ENCODE data around the gene COX6A1. TPM values are rescaled to one million over a fixed set of nuclear protein-coding genes. Genes with fewer than 3 reads are reported as not detected.
A peak's percentile ranks its signal among the peaks of the same experiment; 100 is the strongest.

COX6A1 gene
- total RNA-seq, 1 experiment from 2014 or later, result 464 TPM

DNA sequence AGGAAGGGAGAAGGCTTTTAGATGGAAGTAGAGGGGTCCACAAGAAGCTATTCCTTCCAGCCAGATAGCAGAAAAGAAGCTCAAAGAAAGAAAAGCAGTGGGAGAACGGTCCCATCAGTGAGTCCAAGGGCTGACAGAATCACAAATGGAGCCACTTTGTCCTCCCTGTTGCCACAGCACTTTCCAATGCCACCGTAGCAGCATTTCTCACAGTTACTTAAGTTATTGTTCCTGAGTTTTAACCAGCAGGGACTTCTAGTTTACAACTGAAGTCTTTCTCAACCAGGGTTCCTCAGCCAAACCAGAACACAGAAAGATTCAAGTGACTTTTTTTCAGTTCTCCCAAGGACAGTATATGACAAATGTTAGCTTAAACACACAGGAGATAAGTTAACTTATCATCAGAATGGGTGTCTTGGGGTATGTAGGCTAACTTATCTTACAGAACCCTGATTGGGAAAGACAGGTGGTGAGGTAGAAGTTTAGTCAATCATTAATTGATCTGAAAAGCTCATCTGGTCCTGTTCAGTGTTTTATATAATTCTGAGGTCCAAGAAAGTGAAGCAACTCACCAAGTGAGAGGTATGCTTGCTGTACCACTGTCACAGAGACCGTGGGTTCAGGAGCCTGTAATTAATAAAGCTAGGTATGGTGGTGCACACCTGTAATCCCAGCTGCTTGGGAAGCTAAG is 15.3 kb downstream of the COX6A1 start (continued):
- TF ChIP-seq ZNF274 (IDR thresholded peaks at IDR 0.05; ENCODE audit: low read depth, low read length) (no peak), RAD21 (IDR thresholded peaks at IDR 0.05; ENCODE audit: low read depth) (no peak), EZH2 (IDR thresholded peaks at IDR 0.05) (no peak)

DNA sequence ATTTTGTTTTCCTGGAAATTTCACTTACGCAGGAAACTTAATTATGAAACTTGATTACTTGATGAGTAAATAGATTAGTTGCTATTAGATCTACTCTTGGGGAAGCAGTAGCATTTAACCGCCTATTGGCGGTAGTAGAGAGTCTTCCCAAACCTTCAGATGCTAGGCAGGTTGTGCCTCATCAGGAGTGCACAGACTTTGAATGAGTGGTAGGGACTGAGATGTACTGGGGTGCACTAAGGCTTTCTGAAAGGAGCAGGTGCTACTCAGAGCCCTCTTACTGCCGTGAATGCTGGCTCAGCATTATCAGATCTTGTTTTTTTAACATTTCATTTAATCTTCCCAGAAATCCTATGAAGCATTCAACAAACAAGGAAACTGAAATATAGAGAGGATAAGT is 16.1 kb downstream of the COX6A1 start:
- no peak overlapping the region for H3K9ac ChIP-seq (ENCODE audit: low read length)
- H3K4me2 ChIP-seq (ENCODE audit: low read length), result no peak overlapping the region
- no peaks in the 10 kb centered on the region for H3K4me1 ChIP-seq (ENCODE audit: control insufficient read depth in 1 of 2, insufficient read depth in 2 of 2, low read length in 2 of 2)
- RAD21 ChIA-PET (ENCODE audit: low non-redundant PET in 1 of 2, low total read pairs in 2 of 2, uncharacterized antibody in 2 of 2, unreplicated experiment in 2 of 2), result no interaction called here
- peaks cover 74% of the 10 kb centered on the region for H3K79me2 ChIP-seq (ENCODE audit: insufficient read depth, low read length)
- BruUV-seq (replicated peaks), result no TSS peak
- H3K4me3 ChIP-seq (replicated peaks in 1 of 2; ENCODE audit: low read depth in 1 of 2, low read length in 2 of 2), result no peak overlapping the region
- no peak for DNase-seq (ENCODE audit: low read depth, low spot score)
- POLR2A ChIA-PET, result interaction anchor here (0.5 kb wide), 1 partner anchor 74 kb away, joined by 3 read pairs; no protein-coding TSS in a partner anchor
- no peaks in the 10 kb centered on the region for H3K9me2 ChIP-seq (ENCODE audit: insufficient read depth)
- peak; percentile 88 for ATAC-seq
- CTCF ChIA-PET, result interaction anchor here (2.2 kb wide), 1 partner anchor 13 kb away, joined by 10 read pairs; no protein-coding TSS in a partner anchor
- H3K9me3 ChIP-seq (ENCODE audit: control insufficient read depth in 1 of 2, insufficient read depth in 1 of 2, low read depth in 1 of 2, low read length in 2 of 2), result no peaks in the 10 kb centered on the region
- peaks cover 28 to 40% of the 10 kb centered on the region in 2 experiments for H3K36me3 ChIP-seq (ENCODE audit: control insufficient read depth in 1 of 2, insufficient read depth in 2 of 2, low read length in 2 of 2)
- no peak overlapping the region for H3K27ac ChIP-seq (ENCODE audit: low read depth, low read length)
- intact Hi-C loops (cut with micrococcal nuclease), result no loop called here
- TF ChIP-seq YY1 (IDR thresholded peaks at IDR 0.05; ENCODE audit: extremely low read depth, insufficient replicate concordance, low read depth, low read length) (no peak), RAD21 (IDR thresholded peaks at IDR 0.05; ENCODE audit: low read depth) (peak; percentile 52), ZNF274 (IDR thresholded peaks at IDR 0.05; ENCODE audit: low read depth, low read length) (no peak)
- TF ChIP-seq, protein P1, sequence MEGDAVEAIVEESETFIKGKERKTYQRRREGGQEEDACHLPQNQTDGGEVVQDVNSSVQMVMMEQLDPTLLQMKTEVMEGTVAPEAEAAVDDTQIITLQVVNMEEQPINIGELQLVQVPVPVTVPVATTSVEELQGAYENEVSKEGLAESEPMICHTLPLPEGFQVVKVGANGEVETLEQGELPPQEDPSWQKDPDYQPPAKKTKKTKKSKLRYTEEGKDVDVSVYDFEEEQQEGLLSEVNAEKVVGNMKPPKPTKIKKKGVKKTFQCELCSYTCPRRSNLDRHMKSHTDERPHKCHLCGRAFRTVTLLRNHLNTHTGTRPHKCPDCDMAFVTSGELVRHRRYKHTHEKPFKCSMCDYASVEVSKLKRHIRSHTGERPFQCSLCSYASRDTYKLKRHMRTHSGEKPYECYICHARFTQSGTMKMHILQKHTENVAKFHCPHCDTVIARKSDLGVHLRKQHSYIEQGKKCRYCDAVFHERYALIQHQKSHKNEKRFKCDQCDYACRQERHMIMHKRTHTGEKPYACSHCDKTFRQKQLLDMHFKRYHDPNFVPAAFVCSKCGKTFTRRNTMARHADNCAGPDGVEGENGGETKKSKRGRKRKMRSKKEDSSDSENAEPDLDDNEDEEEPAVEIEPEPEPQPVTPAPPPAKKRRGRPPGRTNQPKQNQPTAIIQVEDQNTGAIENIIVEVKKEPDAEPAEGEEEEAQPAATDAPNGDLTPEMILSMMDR (IDR thresholded peaks at IDR 0.05 in 2 of 3, conservative IDR thresholded peaks at IDR 0.05 in 1 of 3; ENCODE audit: borderline replicate concordance in 1 of 3, insufficient read depth in 1 of 3, low read depth in 2 of 3, low read length in 2 of 3), result peak; percentile 30 to 83 (median 82); a peak in 5 of 6 replicates
- peaks cover 6% of the 10 kb centered on the region; the same call in 1 of the 2 replicates for H4K20me1 ChIP-seq (ENCODE audit: insufficient read depth)
- H2AFZ ChIP-seq (ENCODE audit: low read depth, low read length, poor library complexity, severe bottlenecking), result no peak overlapping the region
- no peaks in the 10 kb centered on the region for H3K27me3 ChIP-seq (ENCODE audit: insufficient read depth, low read length)

All from HCT116 (cell line).